ENCODE results near the gene MT1G.
"Not testable (repeated sequence)": the region's sequence is repeated elsewhere in the genome, so short reads cannot be mapped to it uniquely, and the experiment has no call there.

MT1G gene

DNA sequence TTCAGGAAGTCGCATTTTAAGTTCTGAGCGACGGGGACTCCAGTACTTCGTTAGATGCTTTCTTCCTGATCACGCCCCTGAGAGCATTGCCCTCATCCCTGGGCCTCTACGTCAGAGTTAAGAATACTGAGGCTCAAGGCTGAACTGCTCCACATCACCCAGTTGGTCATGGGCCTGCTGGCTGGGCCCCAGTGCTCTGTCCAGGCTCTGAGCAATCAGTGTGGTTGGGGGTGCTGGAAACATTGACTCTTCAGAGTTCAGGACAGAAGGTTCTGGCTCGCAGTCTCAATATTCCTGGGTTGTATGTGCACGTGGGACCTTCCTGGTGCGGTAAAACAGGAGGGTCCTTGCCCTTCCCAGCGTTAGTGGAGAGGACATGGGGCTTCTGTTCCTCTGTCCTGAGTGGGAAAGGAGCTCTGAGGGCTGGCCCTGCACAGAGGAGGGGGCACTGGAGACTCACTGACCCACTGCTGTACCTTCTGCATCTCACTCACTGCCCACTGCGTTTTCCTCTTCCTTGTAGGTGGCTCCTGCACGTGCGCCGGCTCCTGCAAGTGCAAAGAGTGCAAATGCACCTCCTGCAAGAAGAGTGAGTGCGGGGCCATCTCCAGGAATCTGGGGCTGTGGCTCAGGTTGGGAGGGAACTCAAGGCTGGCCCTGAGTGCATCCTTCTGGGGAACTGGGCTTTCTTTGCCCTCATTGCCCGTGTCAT is 41.8 kb downstream of the MT1G start:
- peak overlapping the region; percentile 57 for H3K4me3 ChIP-seq (ENCODE audit: low read depth, low read length)
- TF ChIP-seq CTCF (IDR thresholded peaks at IDR 0.05; ENCODE audit: low read depth, low read length) = no peak

DNA sequence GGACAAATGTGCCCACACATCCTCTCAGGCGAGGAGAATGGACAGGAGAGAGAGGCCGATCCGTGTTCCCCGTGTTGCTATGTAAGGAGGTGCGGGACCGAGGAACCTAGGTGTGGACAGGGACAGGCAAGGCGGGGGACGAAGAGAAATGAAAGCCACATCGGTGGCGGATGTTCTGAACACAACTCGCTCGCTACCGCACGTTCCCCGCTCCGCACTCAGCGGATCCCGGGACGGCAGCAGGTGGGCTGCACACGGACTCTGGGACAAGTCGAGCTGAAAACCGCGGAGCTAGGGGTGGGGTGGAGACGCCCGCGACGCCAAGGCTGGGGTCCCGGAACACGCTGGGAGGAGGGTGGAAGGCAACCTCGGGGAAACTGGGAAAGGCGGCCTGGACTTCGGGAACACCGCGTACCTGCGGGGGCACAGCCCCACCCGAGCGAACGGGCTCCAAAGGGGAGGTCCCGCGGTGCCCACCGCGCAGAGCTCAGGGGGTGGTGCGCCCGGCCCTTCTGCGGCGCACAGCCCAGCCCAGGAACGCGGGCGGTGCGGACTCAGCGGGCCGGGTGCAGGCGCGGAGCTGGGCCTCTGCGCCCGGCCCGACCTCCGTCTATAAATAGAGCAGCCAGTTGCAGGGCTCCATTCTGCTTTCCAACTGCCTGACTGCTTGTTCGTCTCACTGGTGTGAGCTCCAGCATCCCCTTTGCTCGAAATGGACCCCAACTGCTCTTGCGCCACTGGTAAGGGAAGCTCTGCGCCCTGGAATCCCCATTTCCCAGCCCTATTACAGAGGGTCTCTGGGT is 42.5 kb downstream of the MT1G start, which contains the start of gene MT1E:
Gene MT1E, plus strand, starts transcription at position 642 of the 803 bp plus-strand sequence. Its CDS starts 71 bp downstream, at position 713.
- TF ChIP-seq CTCF (IDR thresholded peaks at IDR 0.05; ENCODE audit: low read depth, low read length) = no peak
- peak within 1 kb of the TSS; percentile 57 for H3K4me3 ChIP-seq (ENCODE audit: low read depth, low read length)

DNA sequence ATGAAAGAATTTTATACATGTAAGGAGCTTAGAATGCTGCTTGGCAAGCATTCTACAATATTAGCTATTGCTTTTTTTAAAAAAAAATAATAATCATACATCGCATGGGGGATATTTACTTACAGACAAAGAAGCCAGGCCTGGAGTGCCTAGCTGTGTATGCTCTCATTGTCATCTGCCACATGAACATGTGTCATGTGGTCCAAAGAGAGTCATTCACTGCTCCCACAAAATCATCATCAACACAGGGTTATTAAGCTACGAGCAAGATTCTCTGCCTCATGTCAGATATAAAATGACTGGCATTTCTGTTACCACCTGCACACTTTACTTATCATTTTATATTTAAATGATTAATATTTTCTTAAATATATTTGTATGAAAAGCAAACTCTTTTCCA is 44.2 kb downstream of the MT1G start:
- H3K4me3 ChIP-seq (ENCODE audit: low read depth, low read length) = no peak overlapping the region
- TF ChIP-seq CTCF (IDR thresholded peaks at IDR 0.05; ENCODE audit: low read depth, low read length) = no peak

GRCh38 chr16:56623184-56623583 is 44.7 kb downstream of the MT1G start:
- not testable (repeated sequence) for H3K4me3 ChIP-seq (ENCODE audit: low read depth, low read length)

DNA sequence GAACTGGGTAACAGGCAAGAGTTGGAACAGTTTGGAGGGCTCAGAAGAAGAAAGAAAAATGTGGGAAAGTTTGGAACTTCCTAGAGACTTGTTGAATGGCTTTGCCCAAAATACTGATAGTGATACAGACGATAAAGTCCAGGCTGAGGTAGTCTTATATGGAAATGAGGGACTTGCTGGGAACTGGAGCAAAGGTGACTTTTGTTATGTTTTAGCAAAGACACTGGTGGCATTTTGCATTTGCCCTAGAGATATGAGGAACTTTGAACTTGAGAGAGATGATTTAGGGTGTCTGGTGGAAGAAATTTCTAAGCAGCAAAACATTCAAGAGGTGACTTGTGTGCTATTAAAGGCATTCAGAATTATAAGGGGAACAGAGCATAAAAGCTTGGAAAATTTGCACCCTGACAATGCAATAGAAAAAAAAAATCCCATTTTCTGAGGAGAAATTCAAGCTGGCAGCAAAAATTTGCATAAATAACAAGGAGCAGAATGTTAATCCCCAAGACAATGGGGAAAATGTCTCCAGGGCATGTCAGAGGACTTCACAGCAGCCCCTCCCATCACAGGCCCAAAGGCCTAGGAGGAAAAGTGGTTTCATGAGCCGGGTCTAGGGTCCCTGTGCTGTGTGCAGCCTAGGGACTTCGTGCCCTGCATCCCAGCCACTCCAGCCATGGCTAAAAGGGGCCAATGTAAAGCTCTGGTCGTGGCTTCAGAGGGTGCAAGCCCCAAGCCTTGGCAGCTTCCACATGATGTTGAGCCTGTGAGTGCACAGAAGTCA is 46.0 kb downstream of the MT1G start:
- H3K4me3 ChIP-seq (ENCODE audit: low read depth, low read length) = not testable (repeated sequence)

DNA sequence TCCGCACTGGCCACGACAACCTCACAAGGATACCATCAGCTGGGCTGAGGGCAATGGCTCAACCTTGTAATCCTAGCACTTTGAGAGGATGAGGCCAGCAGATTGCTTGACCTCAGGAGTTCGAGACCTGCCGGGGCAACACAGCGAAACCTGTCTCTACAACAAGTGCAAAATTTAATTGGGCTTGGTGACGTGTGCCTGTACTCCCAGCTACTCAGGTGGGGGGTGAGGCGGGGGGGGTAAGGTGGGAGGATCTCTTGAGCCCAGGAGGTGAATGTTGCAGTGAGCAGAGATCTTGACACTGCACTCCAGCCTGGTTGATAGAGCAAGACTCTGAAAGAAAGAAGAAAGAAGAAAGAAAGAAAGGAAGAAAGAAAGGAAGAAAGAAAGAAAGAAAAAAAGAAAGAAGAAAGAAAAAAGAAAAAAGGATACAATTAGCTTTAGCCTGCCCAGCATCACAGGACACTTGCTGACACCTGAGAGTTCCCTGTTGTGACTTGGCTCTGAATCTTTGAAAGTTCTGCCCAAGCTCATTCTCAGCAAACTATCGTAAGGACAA is 47.4 kb downstream of the MT1G start:
- no peak for TF ChIP-seq CTCF (IDR thresholded peaks at IDR 0.05; ENCODE audit: low read depth, low read length)

DNA sequence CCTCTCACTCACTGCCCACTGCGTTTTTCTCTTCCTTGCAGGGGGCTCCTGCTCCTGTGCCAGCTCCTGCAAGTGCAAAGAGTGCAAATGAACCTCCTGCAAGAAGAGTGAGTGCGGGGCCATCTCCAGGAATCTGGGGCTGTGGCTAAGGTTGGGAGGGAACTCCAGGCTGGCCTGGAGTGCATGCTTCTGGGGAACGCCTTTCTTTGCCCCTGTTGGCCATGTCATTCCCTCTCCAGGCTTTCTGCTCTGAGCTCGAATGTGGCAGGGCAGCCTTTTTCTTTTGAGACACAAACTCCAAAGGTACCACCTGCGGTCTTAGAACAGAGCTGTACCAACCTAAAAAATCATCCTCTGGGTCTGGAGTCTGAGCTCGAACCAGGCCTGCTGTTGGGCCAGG is 49.7 kb downstream of the MT1G start:
- H3K4me3 ChIP-seq (ENCODE audit: low read depth, low read length) = peak overlapping the region; percentile 55
- no peak for TF ChIP-seq CTCF (IDR thresholded peaks at IDR 0.05; ENCODE audit: low read depth, low read length)

More for the DNA sequence above, 47.4 kb downstream of the MT1G start:
- no peak overlapping the region for H3K4me3 ChIP-seq (ENCODE audit: low read depth, low read length)
